Activated CD8-positive, alpha-beta memory T cell treated with anti-CD3 and anti-CD28 coated beads, Interleukin-2, amount 50 U/mL, for 24 hours (primary cell): ENCODE results near the gene PFKL.
"Not testable (repeated sequence)": the region's sequence is repeated elsewhere in the genome, so short reads cannot be mapped to it uniquely, and the experiment has no call there.

Experiments
- DNase-seq: peaks from one replicate; pipeline ENCODE4 v3.0.0-alpha.2; 2020; ENCODE audit errors: extremely low read depth

The PFKL gene

GRCh38 chr21:44294391-44295162, 5.3 kb upstream of the PFKL start:
- DNase-seq, result no peak

GRCh38 chr21:44295163-44295573, 4.7 kb upstream of the PFKL start:
- DNase-seq, result no peak

DNA sequence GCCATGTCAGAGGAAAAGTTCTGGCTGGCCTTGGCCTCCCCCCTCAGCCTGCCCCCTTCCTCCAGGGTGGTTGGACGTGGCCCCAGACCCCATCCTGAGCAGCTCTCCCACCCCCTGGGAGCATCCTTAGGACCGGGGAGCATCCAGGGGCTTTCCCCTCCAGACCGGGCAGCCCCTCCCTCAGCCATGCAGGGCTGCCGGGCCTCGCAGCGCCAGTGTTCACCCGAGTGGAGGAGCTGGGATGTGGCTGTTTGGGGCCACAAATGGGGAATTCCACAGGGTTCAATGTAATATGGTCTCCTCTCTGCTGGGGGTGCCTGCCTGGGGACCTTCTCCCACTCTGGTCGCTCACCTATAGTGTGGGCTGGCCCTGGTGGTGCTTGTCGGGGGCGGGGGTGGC, 4.2 kb upstream of the PFKL start:
- no peak for DNase-seq

GRCh38 chr21:44296103-44296519, 3.7 kb upstream of the PFKL start:
- DNase-seq, result no peak

GRCh38 chr21:44296916-44297315, 2.9 kb upstream of the PFKL start:
- no peak for DNase-seq

DNA sequence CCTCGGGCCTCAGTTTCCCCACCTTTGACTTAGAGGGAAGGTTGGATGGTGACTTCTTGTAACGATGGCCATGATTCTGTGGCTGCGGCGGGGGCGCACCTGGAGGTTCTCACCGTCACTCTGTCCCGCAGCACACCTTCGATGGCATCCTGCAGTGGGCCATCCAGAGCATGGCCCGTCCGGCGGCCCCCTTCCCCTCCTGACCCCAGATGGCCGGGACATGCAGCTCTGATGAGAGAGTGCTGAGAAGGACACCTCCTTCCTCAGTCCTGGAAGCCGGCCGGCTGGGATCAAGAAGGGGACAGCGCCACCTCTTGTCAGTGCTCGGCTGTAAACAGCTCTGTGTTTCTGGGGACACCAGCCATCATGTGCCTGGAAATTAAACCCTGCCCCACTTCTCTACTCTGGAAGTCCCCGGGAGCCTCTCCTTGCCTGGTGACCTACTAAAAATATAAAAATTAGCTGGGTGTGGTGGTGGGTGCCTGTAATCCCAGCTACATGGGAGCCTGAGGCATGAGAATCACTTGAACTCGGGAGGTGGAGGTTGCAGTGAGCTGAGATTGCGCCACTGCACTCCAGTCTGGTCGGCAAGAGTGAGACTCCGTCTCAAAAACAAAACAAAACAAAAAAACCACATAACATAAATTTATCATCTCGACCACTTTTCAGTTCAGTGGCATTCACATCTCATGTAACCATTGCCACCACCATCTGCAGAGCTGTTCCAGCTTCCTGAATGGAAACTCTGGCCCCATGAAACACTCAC, 2.1 kb upstream of the PFKL start:
- DNase-seq, result peak; percentile 42

DNA sequence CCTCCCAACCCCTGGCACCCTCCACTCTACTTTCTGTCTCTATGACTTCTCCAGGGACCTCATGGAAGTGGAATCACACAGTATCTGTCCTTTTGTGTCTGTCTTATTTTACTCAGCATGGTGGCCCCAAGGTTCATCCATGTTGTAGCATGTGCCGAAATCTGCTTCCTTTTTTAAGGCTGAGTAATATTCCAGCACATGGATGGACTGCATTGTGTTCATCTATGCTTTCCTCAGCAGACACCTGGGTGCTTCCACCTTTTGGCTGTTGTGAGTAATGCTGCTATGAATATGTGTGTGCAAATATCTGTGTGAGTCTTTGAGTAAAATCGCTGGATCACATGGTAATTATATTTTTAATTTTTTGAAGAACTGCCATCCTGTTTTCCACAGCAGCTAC, 1.6 kb upstream of the PFKL start:
- DNase-seq, result no peak

DNA sequence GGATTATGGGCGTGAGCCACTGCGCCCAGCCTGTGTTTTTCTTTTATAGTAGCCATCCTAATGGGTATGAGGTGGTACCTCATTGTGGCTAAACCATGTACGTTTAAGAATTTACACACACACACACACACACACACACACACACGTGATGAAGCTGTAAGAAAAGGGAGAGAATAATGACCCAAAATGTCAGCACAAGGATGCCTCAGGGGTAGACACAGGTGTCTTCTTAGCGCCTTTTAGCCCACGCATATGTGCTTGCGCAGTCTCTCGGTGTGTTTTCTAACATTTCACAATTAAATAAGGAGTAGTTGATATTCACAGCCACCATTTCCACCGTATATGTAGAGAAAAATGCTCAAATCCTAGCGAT, 782 bp upstream of the PFKL start:
- DNase-seq, result no peak

DNA sequence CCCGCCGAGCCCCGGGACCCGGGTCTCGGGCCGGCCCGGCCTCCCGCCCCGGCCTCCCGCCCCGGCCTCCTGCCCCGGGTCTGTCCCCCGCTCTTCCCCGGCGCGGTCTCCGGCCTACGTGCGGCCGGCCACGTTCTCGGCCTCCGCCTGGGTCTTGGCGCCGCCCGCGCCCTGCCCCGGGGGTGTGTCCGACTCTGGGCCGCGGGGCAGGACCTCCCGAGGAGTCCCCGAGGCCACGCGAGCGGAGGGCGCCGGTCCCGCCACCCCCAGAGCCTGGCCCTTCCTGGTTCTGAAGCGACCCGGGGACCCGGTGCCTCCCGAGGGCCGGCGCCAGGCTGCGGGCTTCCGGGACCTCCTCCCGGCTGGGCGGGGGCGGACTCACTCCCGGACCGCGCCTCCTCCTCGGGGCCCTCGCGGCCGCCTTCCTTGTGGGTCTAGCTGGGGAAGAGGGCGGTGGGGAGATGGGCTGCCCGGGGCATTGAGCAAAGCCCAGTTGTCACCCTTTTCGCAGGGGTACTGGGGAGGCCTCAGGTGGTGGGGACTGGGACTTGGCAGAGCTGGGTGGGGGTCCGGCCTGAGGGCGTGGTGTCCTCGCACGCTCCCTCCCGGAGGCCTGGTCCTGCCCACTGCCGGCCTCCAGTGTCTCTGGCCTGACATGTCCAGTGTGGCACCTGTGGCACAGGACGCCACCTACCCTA, 558 bp downstream of the PFKL start:
- no peak for DNase-seq

DNA sequence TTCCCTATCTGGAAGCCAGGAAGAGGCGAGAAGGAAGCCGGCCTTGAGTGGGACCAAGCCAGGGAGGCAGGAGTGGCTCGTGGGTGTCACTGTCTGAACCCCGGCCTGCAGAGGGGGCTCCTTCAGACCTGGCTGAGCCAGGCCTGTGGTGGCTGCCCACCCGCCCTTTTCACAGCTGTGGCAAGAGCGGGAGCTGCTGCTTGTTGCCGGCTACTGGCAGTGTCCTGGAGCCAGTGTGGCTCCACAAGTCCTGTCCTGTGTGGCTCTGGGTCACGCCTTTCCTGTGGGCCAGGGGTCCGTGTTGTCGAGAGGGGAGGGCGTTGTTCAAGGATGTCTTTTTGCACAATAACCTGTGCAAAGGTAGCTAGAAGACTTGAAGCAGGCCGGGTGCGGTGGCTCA, 1.3 kb downstream of the PFKL start:
- DNase-seq, result no peak

DNA sequence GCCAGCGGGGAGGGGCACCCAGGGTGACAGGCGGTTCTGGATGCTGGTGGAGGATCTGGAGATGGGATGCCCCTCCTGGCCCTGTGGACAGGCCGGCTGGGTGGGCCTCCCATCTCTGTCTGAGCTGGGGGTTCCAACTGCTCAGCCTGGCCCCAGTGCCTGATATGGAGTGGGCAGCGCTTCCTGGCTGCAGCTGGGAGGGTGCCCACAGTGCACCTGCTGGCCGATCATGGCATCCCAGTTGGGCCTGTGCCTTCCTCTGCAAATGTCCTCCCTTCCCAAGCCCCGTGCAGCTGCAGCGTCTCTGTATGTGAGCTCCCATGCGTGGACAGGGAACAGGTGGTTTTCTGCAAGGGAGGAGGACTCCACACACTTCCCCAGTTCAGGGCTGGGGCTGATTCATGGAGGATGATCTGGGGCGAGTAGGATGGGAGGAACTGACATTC, 2.1 kb downstream of the PFKL start:
- DNase-seq, result no peak

- DNase-seq, result not testable (repeated sequence)
Measured at GRCh38 chr21:44302573-44303401, 2.9 kb downstream of the PFKL start.

DNA sequence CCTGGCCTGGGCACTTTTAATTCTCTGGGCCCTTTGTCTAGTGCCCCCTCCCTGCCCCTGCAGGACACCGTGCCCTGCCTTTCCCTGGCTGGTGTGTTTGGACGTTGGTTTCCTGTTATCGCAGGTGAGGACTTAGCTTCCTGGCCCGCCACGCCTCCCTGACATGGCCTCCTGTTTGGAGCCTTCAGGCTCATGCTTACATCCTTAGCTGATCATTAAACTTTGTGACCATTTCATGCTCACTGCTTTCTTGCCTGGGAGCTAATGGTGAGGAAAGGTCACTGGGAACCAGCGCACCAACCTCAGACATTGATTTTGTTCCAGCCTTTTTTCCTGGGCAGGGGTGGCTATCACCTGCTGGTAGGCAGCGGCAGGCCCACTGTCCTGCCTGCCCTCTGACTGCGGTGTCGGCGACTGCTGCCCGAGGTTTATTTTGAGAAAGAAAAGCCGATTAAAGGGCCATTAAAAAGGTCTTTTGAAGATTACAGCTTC, 3.7 kb downstream of the PFKL start:
- DNase-seq, result no peak

- no peak for DNase-seq
Measured at GRCh38 chr21:44304011-44304616, 4.3 kb downstream of the PFKL start.

- no peak for DNase-seq
Measured at GRCh38 chr21:44304877-44305293, 5.0 kb downstream of the PFKL start.

DNA sequence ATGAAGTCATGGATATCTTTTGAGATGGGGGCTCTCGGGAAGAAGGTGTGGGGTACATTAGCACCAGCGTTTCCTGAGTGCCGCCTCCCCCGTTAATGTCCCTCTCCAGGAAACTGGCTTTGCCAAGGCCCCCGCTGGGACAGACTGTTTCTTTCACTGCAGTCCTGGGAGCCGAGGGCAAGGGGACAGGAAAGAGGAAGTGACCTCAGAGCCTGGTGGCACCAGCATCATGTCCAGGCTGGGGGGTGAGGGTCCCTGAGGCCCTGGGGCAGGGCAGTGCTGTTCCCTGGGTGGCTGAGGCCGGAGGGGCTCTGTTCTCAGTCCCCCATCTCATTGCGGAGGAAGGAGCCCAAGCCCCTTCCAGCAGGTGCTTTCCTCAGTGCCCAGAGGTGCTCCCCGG, 5.8 kb downstream of the PFKL start:
- no peak for DNase-seq

DNA sequence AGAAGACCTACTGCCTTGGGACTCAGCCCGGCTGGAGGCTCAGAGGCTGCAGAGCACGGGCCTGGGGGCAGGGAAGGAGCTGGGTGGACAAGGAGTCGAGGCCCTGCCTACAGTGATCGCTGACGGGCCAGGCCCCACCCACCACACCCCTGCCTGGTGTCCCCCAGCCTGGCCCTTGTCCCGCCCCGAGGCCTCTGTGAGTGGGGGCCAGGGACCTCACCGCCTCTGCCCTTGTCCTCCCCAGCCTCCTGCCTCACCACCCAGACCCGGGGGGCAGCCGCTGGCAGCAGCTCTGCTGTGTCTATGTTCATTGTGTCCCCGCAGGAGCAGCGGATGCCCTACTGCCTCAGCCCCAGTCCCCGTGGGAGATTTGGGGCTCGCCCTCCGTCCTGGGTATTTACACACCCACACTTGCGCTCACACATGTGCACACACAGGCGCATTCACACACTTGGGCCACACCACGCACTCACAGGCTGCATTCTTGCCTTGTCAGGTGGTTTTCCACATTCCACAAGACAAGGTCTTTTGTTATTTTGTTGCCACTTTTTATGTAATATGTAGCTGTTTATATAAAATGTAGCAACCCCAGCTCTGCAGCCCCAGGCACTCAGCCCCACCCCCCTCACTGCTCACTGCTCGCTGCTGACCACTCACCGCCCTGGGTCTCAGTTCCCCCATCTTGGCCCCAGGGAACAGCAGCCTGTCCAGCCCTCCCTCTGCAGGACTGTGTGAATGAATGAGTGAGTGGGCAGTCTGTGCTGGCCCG, 7.3 kb downstream of the PFKL start:
- no peak for DNase-seq

DNA sequence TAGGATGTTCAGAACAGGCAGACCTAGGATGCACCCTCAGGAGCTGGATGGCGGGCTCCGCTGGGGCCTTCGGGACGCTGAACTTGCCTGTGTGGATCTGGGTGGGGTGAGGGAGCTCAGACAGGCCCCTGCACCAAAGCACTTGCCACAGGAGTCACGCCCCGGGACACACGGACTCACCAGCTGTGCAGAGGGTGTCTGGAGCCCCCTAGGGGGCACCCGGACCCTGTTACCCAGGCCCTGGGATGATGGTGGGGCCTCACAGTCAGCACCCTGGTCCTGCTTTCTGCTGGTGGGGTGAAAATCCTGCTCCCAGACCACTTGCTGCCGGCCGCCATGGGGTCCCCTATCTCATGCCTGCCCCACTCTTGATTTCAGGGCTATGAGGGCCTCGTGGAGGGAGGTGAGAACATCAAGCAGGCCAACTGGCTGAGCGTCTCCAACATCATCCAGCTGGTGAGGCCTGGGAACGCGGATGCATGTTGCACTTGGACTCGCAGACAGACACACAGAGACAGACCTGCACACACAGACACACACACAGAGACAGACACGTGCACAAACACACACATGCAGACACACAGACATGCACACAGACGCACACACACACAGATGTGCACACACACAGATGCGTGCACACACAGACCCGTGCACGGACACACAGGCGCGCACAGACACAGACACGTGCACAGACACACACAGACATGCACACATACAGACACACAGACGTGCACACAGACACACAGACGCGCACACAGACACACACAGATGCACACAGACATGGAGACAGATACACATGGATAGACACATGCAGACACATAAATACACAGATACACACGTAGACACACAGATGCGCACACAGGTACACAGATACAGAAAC, 11.0 kb downstream of the PFKL start:
- no peak for DNase-seq

DNA sequence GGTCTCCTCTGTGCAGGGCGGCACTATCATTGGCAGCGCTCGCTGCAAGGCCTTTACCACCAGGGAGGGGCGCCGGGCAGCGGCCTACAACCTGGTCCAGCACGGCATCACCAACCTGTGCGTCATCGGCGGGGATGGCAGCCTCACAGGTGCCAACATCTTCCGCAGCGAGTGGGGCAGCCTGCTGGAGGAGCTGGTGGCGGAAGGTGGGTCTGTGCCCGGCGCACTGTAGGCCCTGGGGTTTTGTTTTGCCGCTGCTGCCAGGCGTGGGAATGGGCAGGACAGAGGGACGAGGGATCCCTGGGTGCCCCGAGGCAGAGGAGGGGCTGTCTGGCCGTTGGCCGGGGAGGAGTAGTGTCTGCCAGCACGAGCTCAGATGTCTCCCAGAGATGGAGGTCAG, 12.2 kb downstream of the PFKL start:
- DNase-seq, result no peak
